NCI-H82 (cell line): Measurements from ENCODE around the gene KLF13.

Source experiments
- DNase-seq: peaks from one replicate; lab custom pipeline; 2025; lab: John Stamatoyannopoulos, UW

Gene KLF13

DNA sequence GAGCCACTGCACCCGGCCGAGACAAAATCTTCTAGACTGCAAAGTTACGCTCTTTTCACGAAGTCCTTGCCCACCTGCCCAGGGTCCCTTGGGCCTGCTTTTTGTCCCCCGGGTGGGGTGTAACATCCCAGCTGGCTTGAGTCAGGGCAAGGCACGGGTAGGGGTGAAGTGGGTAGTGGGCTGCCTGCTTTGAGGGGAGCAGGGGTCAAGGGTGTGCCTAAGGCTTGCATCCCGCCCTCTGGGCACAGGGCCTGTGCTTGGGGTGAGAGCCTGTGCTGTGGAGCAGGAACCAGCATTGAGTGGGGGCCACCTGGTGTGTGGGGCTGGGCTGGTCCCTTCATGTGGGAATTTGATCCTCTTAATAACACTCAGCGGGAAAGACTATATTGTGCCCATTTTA, 74.6 kb downstream of the KLF13 start:
- DNase-seq = no peak

DNA sequence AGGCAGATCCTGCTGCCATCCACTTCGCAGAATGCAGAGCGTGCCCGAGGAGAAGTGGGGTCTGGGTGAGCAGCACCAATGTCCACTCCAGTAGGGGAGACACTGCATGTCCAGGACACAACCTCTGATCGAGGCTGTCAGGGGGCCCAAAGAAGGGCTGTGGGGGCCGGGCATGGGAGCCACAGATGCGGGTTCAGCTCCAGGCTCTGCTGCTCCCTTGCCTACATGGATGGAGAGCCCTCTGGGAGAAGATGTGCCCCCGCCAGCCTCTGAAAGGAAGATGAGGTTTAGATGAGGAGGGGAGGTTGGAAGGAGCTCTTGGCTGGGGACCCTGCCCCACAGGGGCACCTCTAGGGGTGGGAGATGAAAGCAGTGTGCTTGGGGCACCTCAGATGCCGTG, 75.4 kb downstream of the KLF13 start:
- DNase-seq = no peak

GRCh38 chr15:31402511-31403056, 75.9 kb downstream of the KLF13 start:
- peak; percentile 33 for DNase-seq

DNA sequence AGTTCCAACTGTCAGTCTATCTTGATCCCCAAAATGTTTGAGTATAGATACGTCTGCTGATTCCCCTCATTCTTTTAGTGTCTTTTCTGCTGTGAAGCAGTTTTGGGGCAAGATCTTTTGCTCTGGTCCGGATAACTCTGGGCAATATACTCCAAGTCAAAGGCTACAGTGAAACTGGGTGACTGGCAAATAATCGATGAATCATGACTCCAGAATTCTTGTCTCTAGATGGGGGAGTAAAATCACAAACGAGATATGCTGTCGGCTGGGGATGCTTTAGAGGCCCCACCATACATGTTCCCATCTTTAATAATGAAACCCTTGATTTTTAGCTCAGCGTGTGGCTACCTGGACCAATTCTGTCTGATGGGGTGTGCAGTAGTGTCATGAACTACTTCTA, 76.5 kb downstream of the KLF13 start:
- DNase-seq = no peak

DNA sequence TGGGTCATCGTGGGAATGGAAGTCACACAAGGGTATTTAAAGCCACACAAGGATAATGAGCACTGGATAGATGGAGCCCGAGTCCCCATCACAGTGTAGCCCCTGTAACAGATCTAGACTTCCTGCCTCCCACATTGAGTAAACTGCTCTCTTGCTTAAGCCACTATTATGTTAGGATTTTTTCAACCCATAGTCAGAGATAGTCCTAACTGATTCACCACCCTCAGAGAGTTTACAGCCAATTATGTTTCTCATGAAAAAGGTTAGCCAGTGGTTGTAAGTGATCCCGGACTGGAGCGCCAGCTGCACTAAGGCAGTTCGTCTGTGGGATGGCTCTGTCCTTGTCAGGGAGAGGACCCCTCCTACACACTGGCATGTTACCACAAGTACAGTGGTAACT, 77.0 kb downstream of the KLF13 start:
- no peak for DNase-seq

- no peak for DNase-seq
Observed at GRCh38 chr15:31404345-31404744, 77.7 kb downstream of the KLF13 start.

- DNase-seq = no peak
Observed at GRCh38 chr15:31405200-31405920, 78.7 kb downstream of the KLF13 start.

- no peak for DNase-seq
Observed at GRCh38 chr15:31407376-31407775, 80.7 kb downstream of the KLF13 start.

- DNase-seq = no peak
Observed at GRCh38 chr15:31407851-31408250, 81.2 kb downstream of the KLF13 start.

DNA sequence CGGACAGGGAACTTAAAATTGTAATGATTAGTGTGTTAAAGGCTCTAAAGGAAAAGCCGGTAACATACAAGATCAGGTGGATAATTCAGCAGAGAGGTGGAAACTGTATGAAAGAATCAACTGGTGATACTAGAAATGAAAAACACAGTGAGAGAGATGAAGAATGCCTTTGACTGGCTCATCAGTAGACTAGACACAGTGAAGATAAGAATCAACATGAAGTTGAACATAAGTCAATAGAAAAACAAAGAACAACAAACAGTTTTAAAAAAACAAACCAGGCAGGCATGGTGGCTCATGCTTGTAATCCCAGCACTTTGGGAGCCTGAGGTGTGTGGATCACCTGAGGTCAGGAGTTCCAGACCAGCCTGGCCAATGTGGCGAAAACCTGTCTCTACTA, 82.1 kb downstream of the KLF13 start:
- DNase-seq = no peak

- DNase-seq = no peak
Observed at GRCh38 chr15:31409171-31409570, 82.5 kb downstream of the KLF13 start.

DNA sequence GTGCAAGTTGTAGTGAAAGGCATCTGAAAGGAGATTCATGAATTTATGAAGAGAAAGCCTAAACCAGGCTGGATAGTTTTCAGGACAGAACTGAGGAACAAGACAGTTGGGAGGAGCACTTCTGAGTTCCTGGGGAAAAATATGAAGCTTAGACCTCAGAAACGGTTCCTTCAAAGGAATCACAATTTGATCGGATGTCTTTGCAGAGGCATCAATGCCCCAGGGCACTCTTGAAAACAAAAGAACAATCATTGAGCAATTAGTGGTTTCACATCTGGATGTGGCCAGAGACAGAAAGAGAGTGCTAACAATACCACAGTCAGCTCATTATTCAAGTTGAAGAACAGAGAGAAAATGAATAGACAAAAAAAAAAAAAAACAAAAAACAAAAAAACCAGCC, 86.2 kb downstream of the KLF13 start:
- DNase-seq = no peak

DNA sequence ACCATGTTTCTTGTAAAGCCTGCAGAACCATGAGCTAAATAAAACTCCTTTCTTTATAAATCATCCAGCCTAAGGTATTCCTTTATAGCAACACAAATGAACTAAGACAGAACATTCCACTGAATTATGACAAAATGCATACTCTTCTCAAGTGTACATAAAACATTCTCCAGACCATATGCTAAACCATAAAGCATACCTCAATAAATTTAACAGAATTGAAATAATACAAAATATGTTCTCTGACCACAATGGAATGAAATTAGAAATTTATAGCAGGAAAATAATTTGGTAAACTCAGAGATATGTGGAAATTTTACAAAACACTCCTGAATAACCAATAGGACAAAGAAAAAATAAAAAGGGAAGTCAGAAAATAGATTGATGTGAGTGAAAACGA, 88.6 kb downstream of the KLF13 start:
- DNase-seq = no peak

GRCh38 chr15:31419820-31420219, 93.2 kb downstream of the KLF13 start:
- DNase-seq = no peak

GRCh38 chr15:31427411-31427810, 100.8 kb downstream of the KLF13 start:
- no peak for DNase-seq
